Amygdala (tissue), 56 donors: ENCODE measurements around the gene INSYN2B.

ENCODE experiments used
- DNase-seq, 56 donors: peaks; one replicate each; lab custom pipeline; 2025; lab: John Stamatoyannopoulos, UW

The INSYN2B gene

GRCh38 chr5:169904059-169904458 lies 76.2 kb downstream of the INSYN2B start:
- DNase-seq = peak in 1 of 56 donors; percentile 17

- no peak for DNase-seq
These were observed 78.4 kb downstream of the INSYN2B start for GRCh38 chr5:169901896-169902295.

- no peak for DNase-seq
These were observed 82.8 kb downstream of the INSYN2B start for GRCh38 chr5:169897481-169897880.

- peak in 53 of 56 donors; percentile 18 to 93 (median 77) for DNase-seq
These were observed 84.4 kb downstream of the INSYN2B start for GRCh38 chr5:169895926-169896325.

- no peak for DNase-seq
These were observed 86.7 kb downstream of the INSYN2B start for GRCh38 chr5:169893571-169893970.

GRCh38 chr5:169893010-169893409 lies 87.3 kb downstream of the INSYN2B start:
- no peak for DNase-seq

GRCh38 chr5:169889572-169889971 lies 90.7 kb downstream of the INSYN2B start:
- DNase-seq = no peak

- DNase-seq = no peak
These were observed 93.6 kb downstream of the INSYN2B start for GRCh38 chr5:169886677-169887076.

- DNase-seq = no peak
These were observed 94.3 kb downstream of the INSYN2B start for GRCh38 chr5:169886033-169886432.

GRCh38 chr5:169881702-169882303 lies 98.5 kb downstream of the INSYN2B start:
- no peak for DNase-seq

- DNase-seq = no peak
These were observed 99.5 kb downstream of the INSYN2B start for GRCh38 chr5:169880785-169881184.

- DNase-seq = no peak
These were observed 100.2 kb downstream of the INSYN2B start for GRCh38 chr5:169880012-169880663.

- no peak for DNase-seq
These were observed 103.9 kb downstream of the INSYN2B start for GRCh38 chr5:169876386-169876785.

GRCh38 chr5:169875731-169876130 lies 104.6 kb downstream of the INSYN2B start:
- DNase-seq = no peak

- peak in 2 of 56 donors; percentile 8 to 22 for DNase-seq
These were observed 105.1 kb downstream of the INSYN2B start for GRCh38 chr5:169875091-169875728.

- DNase-seq = no peak
These were observed 105.7 kb downstream of the INSYN2B start for GRCh38 chr5:169874621-169875020.

- DNase-seq = peak in 23 of 56 donors; percentile 1 to 60 (median 18)
These were observed 106.7 kb downstream of the INSYN2B start for GRCh38 chr5:169873642-169874041.

GRCh38 chr5:169871826-169872490 lies 108.3 kb downstream of the INSYN2B start:
- DNase-seq = no peak

- no peak for DNase-seq
These were observed 110.1 kb downstream of the INSYN2B start for GRCh38 chr5:169870211-169870610.

GRCh38 chr5:169869066-169869465 lies 111.2 kb downstream of the INSYN2B start:
- no peak for DNase-seq

- DNase-seq = no peak
These were observed 112.9 kb downstream of the INSYN2B start for GRCh38 chr5:169867347-169867746.
